ENCODE data around the gene KPTN.

DNA sequence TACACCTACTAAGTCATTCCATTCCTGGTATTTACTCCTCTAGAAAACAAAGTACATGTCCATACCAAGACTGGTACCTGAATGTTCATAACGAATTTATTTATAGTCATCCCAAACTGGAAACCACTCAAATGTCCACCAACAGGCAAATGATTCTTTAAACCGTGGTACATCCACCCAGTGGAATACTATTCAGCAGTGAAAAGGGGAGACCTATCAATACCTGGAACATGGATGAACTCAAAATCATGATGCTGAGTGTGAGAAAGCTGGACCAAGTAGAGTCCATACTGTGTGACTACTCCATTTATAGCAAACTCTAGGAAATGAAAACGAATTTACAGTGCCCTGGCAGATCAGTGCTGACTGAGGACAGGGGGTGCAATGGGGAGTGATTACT, 42.8 kb upstream of the KPTN start:
- TF ChIP-seq, protein P1, sequence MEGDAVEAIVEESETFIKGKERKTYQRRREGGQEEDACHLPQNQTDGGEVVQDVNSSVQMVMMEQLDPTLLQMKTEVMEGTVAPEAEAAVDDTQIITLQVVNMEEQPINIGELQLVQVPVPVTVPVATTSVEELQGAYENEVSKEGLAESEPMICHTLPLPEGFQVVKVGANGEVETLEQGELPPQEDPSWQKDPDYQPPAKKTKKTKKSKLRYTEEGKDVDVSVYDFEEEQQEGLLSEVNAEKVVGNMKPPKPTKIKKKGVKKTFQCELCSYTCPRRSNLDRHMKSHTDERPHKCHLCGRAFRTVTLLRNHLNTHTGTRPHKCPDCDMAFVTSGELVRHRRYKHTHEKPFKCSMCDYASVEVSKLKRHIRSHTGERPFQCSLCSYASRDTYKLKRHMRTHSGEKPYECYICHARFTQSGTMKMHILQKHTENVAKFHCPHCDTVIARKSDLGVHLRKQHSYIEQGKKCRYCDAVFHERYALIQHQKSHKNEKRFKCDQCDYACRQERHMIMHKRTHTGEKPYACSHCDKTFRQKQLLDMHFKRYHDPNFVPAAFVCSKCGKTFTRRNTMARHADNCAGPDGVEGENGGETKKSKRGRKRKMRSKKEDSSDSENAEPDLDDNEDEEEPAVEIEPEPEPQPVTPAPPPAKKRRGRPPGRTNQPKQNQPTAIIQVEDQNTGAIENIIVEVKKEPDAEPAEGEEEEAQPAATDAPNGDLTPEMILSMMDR (IDR thresholded peaks at IDR 0.05 in 8 of 11, conservative IDR thresholded peaks at IDR 0.05 in 3 of 11), result no peak
- TF ChIP-seq POLR2A (IDR thresholded peaks at IDR 0.05), result no peak
- TF ChIP-seq POLR2AphosphoS5 (IDR thresholded peaks at IDR 0.05), result no peak
